GM19397 (cell line): ENCODE data around the gene CNTRL.
A peak's percentile ranks its signal among the peaks of the same experiment; 100 is the strongest.
"Not testable (repeated sequence)": the region's sequence is repeated elsewhere in the genome, so short reads cannot be mapped to it uniquely, and the experiment has no call there.

Experiments used
- ATAC-seq: cut with Tn5 transposase; IDR thresholded peaks from one replicate; pipeline ENCODE4 v1.9.1; 2021; ENCODE audit warnings: mild to moderate bottlenecking, moderate library complexity; ENCODE audit not compliant: unreplicated experiment

CNTRL gene

GRCh38 chr9:121129384-121129783, 54.6 kb downstream of the CNTRL start:
- ATAC-seq, result not testable (repeated sequence)

GRCh38 chr9:121133104-121133816, 58.5 kb downstream of the CNTRL start:
- no peak for ATAC-seq

- ATAC-seq, result no peak
Observed at GRCh38 chr9:121135642-121136041, 60.9 kb downstream of the CNTRL start.

GRCh38 chr9:121138561-121138960, 63.8 kb downstream of the CNTRL start:
- ATAC-seq, result no peak

- ATAC-seq, result no peak
Observed at GRCh38 chr9:121138973-121139372, 64.2 kb downstream of the CNTRL start.

- no peak for ATAC-seq
Observed at GRCh38 chr9:121140162-121140561, 65.4 kb downstream of the CNTRL start.

GRCh38 chr9:121141306-121141705, 66.6 kb downstream of the CNTRL start:
- no peak for ATAC-seq

- no peak for ATAC-seq
Observed at GRCh38 chr9:121141706-121142105, 67.0 kb downstream of the CNTRL start.

GRCh38 chr9:121143771-121144170, 69.0 kb downstream of the CNTRL start:
- no peak for ATAC-seq

GRCh38 chr9:121144482-121144881, 69.7 kb downstream of the CNTRL start:
- no peak for ATAC-seq

GRCh38 chr9:121150188-121150587, 75.4 kb downstream of the CNTRL start:
- no peak for ATAC-seq

- no peak for ATAC-seq
Observed at GRCh38 chr9:121153642-121154041, 78.9 kb downstream of the CNTRL start.

- no peak for ATAC-seq
Observed at GRCh38 chr9:121154782-121155181, 80.0 kb downstream of the CNTRL start.

GRCh38 chr9:121156263-121156731, 81.5 kb downstream of the CNTRL start:
- peak; percentile 61 for ATAC-seq

- no peak for ATAC-seq
Observed at GRCh38 chr9:121157939-121158338, 83.2 kb downstream of the CNTRL start.

- no peak for ATAC-seq
Observed at GRCh38 chr9:121160025-121160424, 85.3 kb downstream of the CNTRL start.

GRCh38 chr9:121168052-121168451, 93.3 kb downstream of the CNTRL start:
- ATAC-seq, result no peak

- no peak for ATAC-seq
Observed at GRCh38 chr9:121169094-121169601, 94.4 kb downstream of the CNTRL start.

GRCh38 chr9:121171236-121171635, 96.5 kb downstream of the CNTRL start:
- ATAC-seq, result no peak

- ATAC-seq, result no peak
Observed at GRCh38 chr9:121172726-121173487, 98.2 kb downstream of the CNTRL start.

- ATAC-seq, result no peak
Observed at GRCh38 chr9:121173501-121173900, 98.7 kb downstream of the CNTRL start.
